Duodenal mucosa (tissue), 2 donors: ENCODE measurements around the gene CUBN.

ENCODE experiments used
- H3K27ac ChIP-seq: one replicate; pipeline ENCODE4 v1.7.0; 2013; ENCODE audit warnings: low read depth, low read length
- H3K27me3 ChIP-seq, 2 donors: one replicate each; pipeline ENCODE4 v1.7.0; 2013; ENCODE audit warnings: low read length in 2 of 2, control low read depth in 1 of 2; ENCODE audit not compliant: insufficient read depth in 2 of 2, control insufficient read depth in 1 of 2
- H3K36me3 ChIP-seq, 2 donors: one replicate each; pipeline ENCODE4 v1.7.0; 2013; ENCODE audit warnings: low read length in 2 of 2, control low read depth in 1 of 2; ENCODE audit not compliant: insufficient read depth in 2 of 2, control insufficient read depth in 1 of 2
- H3K4me1 ChIP-seq, 2 donors: one replicate each; pipeline ENCODE4 v1.7.0; 2013; ENCODE audit warnings: low read length in 2 of 2, control low read depth in 1 of 2; ENCODE audit not compliant: insufficient read depth in 2 of 2, control insufficient read depth in 1 of 2
- H3K4me3 ChIP-seq, 2 donors: one replicate each; pipeline ENCODE4 v1.7.0; 2013; ENCODE audit warnings: low read length in 2 of 2, low read depth in 1 of 2
- H3K9ac ChIP-seq, 2 donors: one replicate each; pipeline ENCODE4 v1.7.0; 2013; ENCODE audit warnings: low read length in 2 of 2, low read depth in 1 of 2
- H3K9me3 ChIP-seq, 2 donors: one replicate each; pipeline ENCODE4 v1.7.0; 2013; ENCODE audit warnings: low read length in 2 of 2, control low read depth in 1 of 2; ENCODE audit not compliant: control insufficient read depth in 1 of 2

The CUBN gene

DNA sequence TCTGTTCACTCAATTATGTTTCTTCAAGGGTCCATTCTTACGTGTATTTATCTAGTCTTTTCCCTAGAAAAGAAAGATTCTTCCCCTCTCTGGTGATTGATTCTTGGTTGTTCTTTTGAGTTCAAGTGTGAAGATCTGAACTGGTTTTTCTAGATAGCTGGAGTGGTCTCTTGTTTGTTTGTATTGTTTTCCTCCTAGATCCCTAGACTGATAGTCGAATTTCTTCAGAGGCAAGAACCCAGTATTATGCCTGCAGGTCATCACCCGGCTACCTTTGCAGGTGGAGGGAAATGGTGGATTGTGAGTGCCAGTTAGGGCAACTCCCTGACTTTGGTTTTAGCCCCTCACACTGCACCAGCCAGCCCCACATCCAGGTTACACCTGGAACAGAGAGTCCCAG, 310.2 kb downstream of the CUBN start:
- Histone ChIP-seq H3K9ac (no peak overlapping the region), H3K4me3 (no peak overlapping the region), H3K9me3 (peaks cover 3 to 13% of the 10 kb centered on the region in 2 donors), H3K36me3 (no peaks in the 10 kb centered on the region), H3K27ac (no peak overlapping the region), H3K27me3 (peaks cover 0 to 14% of the 10 kb centered on the region in 2 donors), H3K4me1 (peaks cover 12 to 14% of the 10 kb centered on the region in 2 donors)

DNA sequence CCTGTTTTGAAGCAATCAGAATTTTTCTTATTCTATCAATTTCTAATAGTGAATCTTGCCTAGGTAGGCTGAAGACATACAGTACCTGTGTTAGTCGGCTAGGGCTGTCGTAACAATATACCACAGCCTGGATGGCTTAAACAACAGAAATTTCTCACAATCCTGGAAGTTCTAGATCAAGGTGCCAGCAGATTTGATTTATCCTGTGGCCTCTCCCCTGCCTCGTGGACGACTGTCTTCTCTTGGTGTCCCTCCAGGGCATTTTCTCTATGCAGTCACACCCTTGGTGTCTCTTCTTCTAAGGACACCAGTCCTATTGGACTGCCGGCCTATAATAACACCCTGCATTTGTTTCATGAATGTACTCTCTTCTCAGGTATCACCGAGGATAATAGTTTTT, 310.6 kb downstream of the CUBN start:
- Histone ChIP-seq H3K27me3 (peaks cover 0 to 14% of the 10 kb centered on the region in 2 donors), H3K9me3 (peaks cover 3 to 13% of the 10 kb centered on the region in 2 donors), H3K4me1 (peaks cover 12 to 14% of the 10 kb centered on the region in 2 donors), H3K27ac (no peak overlapping the region), H3K9ac (no peak overlapping the region), H3K36me3 (no peaks in the 10 kb centered on the region), H3K4me3 (no peak overlapping the region)

DNA sequence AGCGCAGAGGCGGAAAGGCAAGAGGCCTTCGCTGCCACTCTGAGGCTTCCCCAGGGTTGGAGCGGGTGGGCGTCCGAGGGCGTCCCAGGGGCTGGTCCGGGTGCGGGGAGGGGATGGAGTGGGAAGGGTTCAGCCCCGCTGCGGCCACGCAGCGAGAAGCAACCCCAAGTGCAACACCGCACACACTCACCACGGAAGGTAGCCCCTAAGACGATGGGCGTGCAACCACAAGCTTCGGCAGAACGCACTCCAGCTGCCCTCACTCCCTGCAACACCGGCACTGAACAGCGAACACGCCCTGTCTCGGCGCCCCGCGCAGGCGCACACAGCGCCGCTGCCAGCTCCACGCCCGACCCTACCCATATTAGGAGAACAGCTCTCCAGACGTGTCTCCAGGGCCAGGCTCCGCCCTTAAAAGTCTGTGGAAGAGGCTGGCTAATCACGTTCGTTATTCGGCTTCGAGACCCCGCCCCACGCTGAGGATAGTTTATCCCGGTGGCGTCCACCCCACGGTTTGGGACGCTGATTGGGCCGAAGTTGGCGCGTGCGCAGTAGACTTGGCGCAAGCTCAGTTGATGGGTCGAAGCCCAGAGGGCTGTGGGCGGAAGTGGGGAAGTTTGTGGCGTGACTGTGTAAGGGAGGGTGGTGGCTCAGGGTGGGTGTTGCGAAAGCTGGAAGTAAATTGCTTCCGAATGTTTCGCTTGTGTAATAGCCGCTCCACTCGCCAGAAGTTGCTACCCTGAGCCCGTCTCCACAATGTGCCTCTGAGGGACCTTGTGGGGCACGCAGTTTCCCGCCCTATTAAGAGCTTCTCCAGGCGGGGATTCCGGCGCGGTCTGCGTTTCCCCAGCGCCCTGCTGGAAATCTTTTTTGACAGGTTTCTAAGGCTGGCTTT, 312.2 kb downstream of the CUBN start, which contains the start of gene RSU1:
Gene RSU1, minus strand, starts transcription at position 300 of the 895 bp plus-strand sequence. CDS start 343 bp downstream, outside the sequence.
- no peaks in the 10 kb centered on the region for H3K36me3 ChIP-seq
- H3K4me3 ChIP-seq: peak within 1 kb of the TSS; percentile 94 to 95
- peaks cover 0 to 6% of the 10 kb centered on the region in 2 donors for H3K9me3 ChIP-seq
- peaks cover 12 to 14% of the 10 kb centered on the region in 2 donors for H3K4me1 ChIP-seq
- H3K27ac ChIP-seq: peak within 1 kb of the TSS; percentile 76
- peak within 1 kb of the TSS; percentile 86 to 94 for H3K9ac ChIP-seq
- peaks cover 0 to 14% of the 10 kb centered on the region in 2 donors for H3K27me3 ChIP-seq

DNA sequence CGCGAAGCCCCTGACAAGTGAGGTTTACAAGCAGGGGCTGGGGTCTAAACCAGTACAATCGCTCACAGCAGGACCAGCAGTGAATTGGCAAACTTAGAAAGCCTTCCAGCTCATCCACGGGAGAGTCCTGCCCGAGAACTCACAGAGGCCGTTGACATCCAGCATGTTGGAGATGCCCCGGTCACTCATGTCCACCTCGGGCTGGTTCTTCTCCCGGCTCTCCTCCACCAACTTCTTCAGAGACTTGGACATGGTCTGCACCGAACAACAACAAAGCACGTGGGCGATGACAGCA, 312.8 kb downstream of the CUBN start:
- H3K27ac ChIP-seq: no peak overlapping the region
- peaks cover 0 to 14% of the 10 kb centered on the region in 2 donors for H3K27me3 ChIP-seq
- peaks cover 0 to under 1% of the 10 kb centered on the region in 2 donors for H3K9me3 ChIP-seq
- no peaks in the 10 kb centered on the region for H3K36me3 ChIP-seq
- H3K4me3 ChIP-seq: peak overlapping the region; percentile 94 to 95
- peak overlapping the region; percentile 70 to 94 for H3K9ac ChIP-seq
- peaks cover 12 to 14% of the 10 kb centered on the region in 2 donors for H3K4me1 ChIP-seq

DNA sequence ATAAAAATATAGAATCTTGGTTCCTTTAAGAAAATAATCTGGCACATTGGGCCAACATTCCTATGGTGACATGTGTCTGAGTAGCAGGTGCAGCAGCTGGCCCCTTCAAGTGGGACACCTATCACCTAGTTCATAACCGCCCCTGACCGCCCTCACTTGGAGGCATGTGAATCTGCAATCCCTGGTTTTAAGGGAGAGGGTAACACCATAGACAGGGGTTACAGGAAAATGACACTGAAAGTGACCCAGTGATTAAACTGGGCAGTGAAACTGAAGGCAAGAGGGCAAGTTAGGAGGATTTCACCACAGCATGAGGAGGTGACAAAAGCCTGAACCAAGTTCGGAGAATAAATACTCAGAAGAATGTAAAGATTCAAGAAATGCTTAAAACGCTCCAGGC, 313.4 kb downstream of the CUBN start:
- Histone ChIP-seq H3K4me3 (peak overlapping the region; percentile 94 to 95), H3K27me3 (peaks cover 0 to 14% of the 10 kb centered on the region in 2 donors), H3K27ac (no peak overlapping the region), H3K4me1 (peaks cover 12 to 14% of the 10 kb centered on the region in 2 donors), H3K36me3 (no peaks in the 10 kb centered on the region), H3K9ac (peak overlapping the region in 1 of 2 donors; percentile 70), H3K9me3 (no peaks in the 10 kb centered on the region)

DNA sequence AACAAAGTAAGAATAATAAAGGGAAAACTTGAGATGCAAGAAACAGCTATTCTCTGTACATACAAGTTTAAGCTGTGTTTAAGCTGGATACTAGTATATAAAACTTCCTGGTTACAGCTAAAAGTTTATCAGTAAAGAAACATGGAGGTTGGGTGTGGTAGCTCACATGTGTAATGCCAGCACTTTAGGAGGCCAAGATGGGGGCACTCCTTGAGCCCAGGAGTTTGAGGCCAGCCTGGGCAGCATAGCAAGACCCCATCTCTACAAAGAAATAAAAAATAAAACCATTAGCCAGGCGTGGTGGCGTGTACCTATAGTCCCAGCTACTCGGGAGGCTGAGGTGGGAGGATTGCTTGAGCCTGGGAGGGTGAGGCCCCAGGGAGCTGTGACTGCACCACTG, 315.6 kb downstream of the CUBN start:
- Histone ChIP-seq H3K4me1 (peaks cover 12 to 14% of the 10 kb centered on the region in 2 donors), H3K27me3 (no peaks in the 10 kb centered on the region), H3K9ac (no peak overlapping the region), H3K9me3 (no peaks in the 10 kb centered on the region), H3K27ac (no peak overlapping the region), H3K4me3 (no peak overlapping the region), H3K36me3 (peaks cover 0 to 3% of the 10 kb centered on the region in 2 donors)

DNA sequence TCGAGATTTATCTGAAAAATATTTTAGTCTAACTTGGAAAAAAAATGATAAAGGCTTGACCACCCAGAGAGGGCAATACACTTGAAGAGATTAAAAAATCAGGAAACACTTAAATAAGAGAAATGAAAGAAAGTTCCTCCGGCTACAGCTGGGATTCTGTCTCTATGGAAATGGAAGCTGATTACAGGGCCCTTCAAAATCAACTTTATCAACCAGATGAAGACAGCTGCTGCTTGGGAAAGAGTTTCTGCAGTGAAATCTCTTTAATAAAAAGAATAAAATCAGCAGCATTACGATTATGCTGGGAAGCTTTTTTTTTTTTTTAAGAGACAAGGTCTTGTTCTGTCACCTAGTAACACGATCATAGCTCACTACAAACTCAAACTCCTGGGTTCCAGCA, 316.9 kb downstream of the CUBN start:
- Histone ChIP-seq H3K9me3 (no peaks in the 10 kb centered on the region), H3K4me1 (peaks cover 8 to 14% of the 10 kb centered on the region in 2 donors), H3K9ac (no peak overlapping the region), H3K27me3 (no peaks in the 10 kb centered on the region), H3K27ac (no peak overlapping the region), H3K36me3 (peaks cover 0 to 3% of the 10 kb centered on the region in 2 donors), H3K4me3 (no peak overlapping the region)

DNA sequence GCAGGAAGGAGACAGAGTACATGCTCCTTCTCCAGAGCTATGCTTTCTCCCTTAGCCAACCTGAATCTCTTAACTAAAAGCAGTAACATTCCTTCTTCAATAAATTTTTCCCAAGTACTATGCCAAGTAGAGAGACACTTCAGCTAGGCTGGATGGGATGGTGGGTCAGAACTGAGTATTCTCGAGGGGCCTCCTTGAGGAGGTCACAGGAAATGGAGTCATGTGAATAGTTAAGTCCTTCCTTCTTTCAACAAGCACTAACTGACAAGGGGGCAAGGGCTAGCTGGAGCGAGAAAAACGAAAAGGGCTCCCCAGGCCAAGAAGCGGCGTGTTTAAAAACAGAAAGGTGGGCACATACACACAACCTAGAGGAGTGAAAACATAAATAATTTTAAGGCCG, 317.8 kb downstream of the CUBN start:
- H3K4me3 ChIP-seq: no peak overlapping the region
- no peaks in the 10 kb centered on the region for H3K27me3 ChIP-seq
- no peak overlapping the region for H3K27ac ChIP-seq

DNA sequence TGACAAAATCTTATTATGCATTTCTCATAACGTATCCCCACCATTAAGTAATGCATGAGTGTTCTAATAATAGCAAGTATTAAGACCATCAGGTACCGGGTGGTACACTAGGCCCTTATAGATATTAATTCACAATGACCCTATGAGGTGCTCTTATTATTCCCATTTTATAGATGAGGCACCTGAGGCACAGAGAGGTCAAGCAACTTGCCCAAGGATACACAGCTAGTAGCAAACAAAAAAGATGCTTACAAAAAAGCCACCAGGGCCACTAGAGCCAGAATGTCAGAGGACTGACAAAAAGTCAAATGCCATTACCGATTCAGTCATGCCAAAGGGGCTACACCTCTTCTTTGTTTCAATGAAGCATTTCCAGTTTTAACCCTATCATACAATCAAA, 318.3 kb downstream of the CUBN start:
- H3K9me3 ChIP-seq: no peaks in the 10 kb centered on the region
- no peak overlapping the region for H3K4me3 ChIP-seq
- H3K27ac ChIP-seq: no peak overlapping the region
- H3K9ac ChIP-seq: no peak overlapping the region
- H3K4me1 ChIP-seq: peaks cover 4 to 8% of the 10 kb centered on the region in 2 donors
- no peaks in the 10 kb centered on the region for H3K27me3 ChIP-seq
- H3K36me3 ChIP-seq: peaks cover 0 to 3% of the 10 kb centered on the region in 2 donors

More for the DNA sequence above, 317.8 kb downstream of the CUBN start:
- peaks cover 0 to 3% of the 10 kb centered on the region in 2 donors for H3K36me3 ChIP-seq
- no peak overlapping the region for H3K9ac ChIP-seq
- no peaks in the 10 kb centered on the region for H3K9me3 ChIP-seq
- H3K4me1 ChIP-seq: peaks cover 8 to 13% of the 10 kb centered on the region in 2 donors

DNA sequence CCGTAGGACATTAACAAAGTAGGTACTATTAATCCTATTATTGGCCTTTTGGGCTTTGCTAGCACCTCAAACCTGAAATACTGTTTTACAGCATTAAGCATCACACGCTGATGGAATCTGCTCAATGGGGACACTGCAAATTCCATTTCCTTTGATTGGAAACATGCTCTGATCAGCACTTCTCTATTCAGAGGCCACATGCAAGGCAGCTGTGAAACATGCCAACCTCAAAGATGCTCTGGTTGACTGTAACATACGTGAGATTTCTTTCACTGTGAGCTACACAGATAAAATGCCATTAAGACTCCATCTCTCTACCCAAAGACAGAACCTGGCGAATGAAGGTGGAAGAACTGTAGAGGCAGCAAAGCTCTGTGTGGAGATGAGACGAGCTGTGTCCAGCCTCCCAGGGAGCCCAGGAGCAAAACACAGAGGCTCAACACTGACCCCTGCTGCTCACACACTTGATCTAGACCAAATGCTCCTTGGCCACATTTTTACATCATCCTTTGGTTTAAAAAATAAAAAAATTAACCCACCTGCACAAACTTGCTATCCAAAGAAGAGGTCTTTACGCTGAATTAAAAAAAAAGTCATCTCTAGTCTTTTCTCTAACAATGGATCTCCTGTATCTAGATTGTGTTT, 320.4 kb downstream of the CUBN start:
- no peak overlapping the region for H3K4me3 ChIP-seq
- peaks cover 0 to 3% of the 10 kb centered on the region in 2 donors for H3K36me3 ChIP-seq
- no peak overlapping the region for H3K27ac ChIP-seq
- H3K9me3 ChIP-seq: peaks cover 0 to 3% of the 10 kb centered on the region in 2 donors
- no peaks in the 10 kb centered on the region for H3K4me1 ChIP-seq
- no peak overlapping the region for H3K9ac ChIP-seq
- no peaks in the 10 kb centered on the region for H3K27me3 ChIP-seq
